Femur (tissue), 1 donor: Measurements from ENCODE around the gene ANXA6.
"Not testable (repeated sequence)": the region's sequence is repeated elsewhere in the genome, so short reads cannot be mapped to it uniquely, and the experiment has no call there.

Experiments
- DNase-seq: peaks from one replicate; pipeline ENCODE4 v3.0.0-alpha.2; 2017

Gene ANXA6

GRCh38 chr5:151157426-151158286 is at the start of gene ANXA6:
ANXA6 (minus strand) TSS chr5:151157779; CDS start chr5:151147901, 9,878 bp downstream.
- DNase-seq: peak; percentile 91

GRCh38 chr5:151205411-151205810 is 47.8 kb upstream of the ANXA6 start:
- DNase-seq: no peak

GRCh38 chr5:151204051-151204450 is 46.5 kb upstream of the ANXA6 start:
- no peak for DNase-seq

- no peak for DNase-seq
These were observed 45.0 kb upstream of the ANXA6 start for GRCh38 chr5:151202381-151203139.

- no peak for DNase-seq
These were observed 43.5 kb upstream of the ANXA6 start for GRCh38 chr5:151200913-151201595.

- DNase-seq: no peak
These were observed 42.1 kb upstream of the ANXA6 start for GRCh38 chr5:151199581-151200185.

- DNase-seq: no peak
These were observed 41.3 kb upstream of the ANXA6 start for GRCh38 chr5:151198861-151199260.

- DNase-seq: not testable (repeated sequence)
These were observed 39.7 kb upstream of the ANXA6 start for GRCh38 chr5:151197291-151197600.

GRCh38 chr5:151196556-151197290 is 39.1 kb upstream of the ANXA6 start:
- no peak for DNase-seq

- DNase-seq: no peak
These were observed 38.0 kb upstream of the ANXA6 start for GRCh38 chr5:151195622-151196021.

GRCh38 chr5:151192626-151193025 is 35.0 kb upstream of the ANXA6 start:
- no peak for DNase-seq

- DNase-seq: no peak
These were observed 34.1 kb upstream of the ANXA6 start for GRCh38 chr5:151191661-151192060.

- DNase-seq: no peak
These were observed 31.6 kb upstream of the ANXA6 start for GRCh38 chr5:151189151-151189550.

GRCh38 chr5:151186538-151186937 is 29.0 kb upstream of the ANXA6 start:
- DNase-seq: no peak

- DNase-seq: no peak
These were observed 28.5 kb upstream of the ANXA6 start for GRCh38 chr5:151186052-151186451.

GRCh38 chr5:151184316-151185042 is 26.9 kb upstream of the ANXA6 start:
- DNase-seq: no peak

GRCh38 chr5:151183456-151184245 is 26.1 kb upstream of the ANXA6 start:
- peak; percentile 52 for DNase-seq

- DNase-seq: no peak
These were observed 25.4 kb upstream of the ANXA6 start for GRCh38 chr5:151182976-151183375.

- DNase-seq: no peak
These were observed 24.9 kb upstream of the ANXA6 start for GRCh38 chr5:151182524-151182900.

GRCh38 chr5:151181818-151182523 is 24.4 kb upstream of the ANXA6 start:
- no peak for DNase-seq
